Inferior parietal cortex (tissue), 1 donor: ENCODE results near the gene LY86.
A peak's percentile ranks its signal among the peaks of the same experiment; 100 is the strongest.
"Not testable (repeated sequence)": the region's sequence is repeated elsewhere in the genome, so short reads cannot be mapped to it uniquely, and the experiment has no call there.

Experiments used
- DNase-seq: peaks from one replicate; pipeline ENCODE4 v3.0.0-alpha.2; 2016; ENCODE audit errors: extremely low spot score

LY86 gene

DNA sequence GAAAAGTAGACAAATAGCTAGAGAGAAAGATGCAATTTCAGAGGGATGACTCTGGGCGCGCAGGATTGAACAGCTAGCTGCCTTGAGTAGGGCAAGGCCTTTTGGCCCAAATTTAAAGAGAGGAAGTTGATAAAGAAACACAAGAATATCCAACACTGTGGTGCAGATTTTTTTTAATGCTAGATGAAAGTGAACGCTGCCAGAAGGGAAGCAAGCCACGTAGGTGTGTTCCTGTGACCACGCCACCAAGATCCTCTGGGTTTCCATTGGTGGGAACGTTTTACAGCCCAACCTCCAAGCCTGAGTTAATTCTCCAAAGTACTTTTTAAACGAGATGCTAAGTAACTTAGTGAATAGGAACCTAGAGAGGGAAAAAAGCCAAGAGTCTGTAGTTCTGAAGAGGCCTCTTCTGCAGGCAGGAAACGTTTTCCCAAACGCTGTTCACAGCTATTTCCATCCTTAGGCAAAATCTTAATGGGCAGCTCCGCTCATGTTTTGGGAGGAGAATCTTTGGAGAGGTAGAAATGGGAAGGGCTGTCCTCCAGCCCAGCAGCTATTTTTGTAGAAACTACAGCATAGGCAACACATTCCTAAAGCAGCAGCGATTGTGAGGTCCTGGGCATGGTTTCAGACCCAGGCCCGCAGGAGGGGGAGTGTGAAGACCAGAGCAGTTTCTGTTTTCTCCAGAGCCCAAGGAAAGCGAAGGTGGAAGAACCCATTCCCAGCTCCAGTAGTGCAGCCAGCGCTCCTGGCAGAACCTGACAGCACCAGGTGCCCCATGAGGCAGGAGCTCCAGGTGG lies 8.2 kb downstream of the LY86 start:
- DNase-seq = peak; percentile 29

- DNase-seq = no peak
Observed at GRCh38 chr6:6597682-6598081, 9.2 kb downstream of the LY86 start.

GRCh38 chr6:6599468-6599873 lies 11.0 kb downstream of the LY86 start:
- no peak for DNase-seq

GRCh38 chr6:6600875-6601274 lies 12.4 kb downstream of the LY86 start:
- DNase-seq = no peak

DNA sequence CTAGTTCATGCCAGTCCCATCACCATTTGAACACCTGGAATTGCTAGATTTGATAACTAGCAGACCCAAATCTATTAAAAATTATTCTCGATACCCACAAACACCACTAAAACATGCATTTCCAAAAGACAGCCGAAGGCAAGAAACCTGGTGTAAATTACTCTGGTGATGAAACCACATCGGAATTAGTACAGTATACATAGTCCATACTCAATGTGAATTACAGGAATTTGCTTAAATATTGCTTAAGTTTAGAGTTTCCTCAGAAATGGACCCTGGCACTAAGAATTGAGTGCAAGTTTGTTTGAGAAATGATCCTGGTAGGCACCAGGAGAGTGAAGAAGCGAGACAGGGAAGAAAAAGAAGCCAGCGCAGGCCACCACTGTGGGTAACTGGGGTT lies 13.7 kb downstream of the LY86 start:
- DNase-seq = no peak

DNA sequence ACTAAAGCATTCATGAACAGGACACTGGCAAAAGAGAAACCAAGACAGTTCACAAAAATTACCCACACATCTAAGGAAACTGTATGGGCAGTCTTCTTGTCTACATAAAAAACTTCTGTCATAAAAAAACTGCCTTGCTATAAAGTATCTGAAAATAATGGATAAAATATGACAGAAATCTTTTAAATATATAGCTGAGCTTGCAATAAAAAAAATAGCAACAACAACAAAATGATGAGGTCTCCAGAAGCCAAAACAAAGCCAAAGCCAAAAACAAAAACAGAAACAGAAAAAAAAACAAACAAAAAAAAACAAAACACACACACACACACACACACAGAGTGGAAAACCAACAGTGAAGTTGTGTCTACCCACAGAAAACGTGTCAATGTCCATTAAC lies 14.8 kb downstream of the LY86 start:
- DNase-seq = no peak

GRCh38 chr6:6604015-6604414 lies 15.5 kb downstream of the LY86 start:
- no peak for DNase-seq

GRCh38 chr6:6604566-6604965 lies 16.0 kb downstream of the LY86 start:
- DNase-seq = no peak

DNA sequence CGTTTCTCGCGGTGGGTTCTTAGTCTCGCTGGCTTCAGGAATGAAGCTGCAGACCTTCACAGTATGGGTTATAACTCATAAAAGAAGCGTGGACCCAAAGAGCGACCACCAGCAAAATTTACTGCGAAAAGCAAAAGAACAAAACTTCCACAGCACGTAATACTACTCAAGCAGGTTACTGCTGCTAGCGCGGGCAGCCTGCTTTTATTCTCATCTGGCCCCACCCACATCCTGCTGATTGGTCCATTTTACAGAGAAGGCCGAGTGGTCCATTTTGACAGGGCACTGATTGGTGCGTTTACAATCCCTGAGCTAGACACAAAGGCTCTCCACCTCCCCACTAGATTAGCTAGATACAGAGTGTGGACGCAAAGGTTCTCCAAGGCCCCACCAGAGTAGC lies 17.4 kb downstream of the LY86 start:
- no peak for DNase-seq

GRCh38 chr6:6606391-6607030 lies 18.0 kb downstream of the LY86 start:
- DNase-seq = not testable (repeated sequence)

DNA sequence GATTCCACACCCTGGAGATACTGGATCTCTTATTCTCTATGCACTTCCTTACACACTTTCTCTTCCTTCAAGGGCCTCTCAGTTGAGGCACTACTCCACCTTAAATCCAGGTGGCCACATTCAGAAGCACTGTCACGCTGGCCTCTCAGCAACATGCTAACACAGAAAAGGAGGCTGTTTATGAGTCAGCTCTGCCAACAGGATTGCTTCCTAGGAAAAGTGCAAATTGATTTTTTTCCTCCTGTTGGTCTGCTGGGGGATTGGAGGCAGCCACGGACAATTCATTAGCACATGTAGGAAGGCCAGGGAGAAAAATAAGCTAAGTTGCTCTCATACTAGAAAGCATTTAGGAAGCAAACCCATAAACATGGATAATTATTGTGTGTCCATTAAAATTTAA lies 20.9 kb downstream of the LY86 start:
- no peak for DNase-seq

- no peak for DNase-seq
Observed at GRCh38 chr6:6610031-6610591, 21.6 kb downstream of the LY86 start.

GRCh38 chr6:6611486-6611885 lies 23.0 kb downstream of the LY86 start:
- DNase-seq = no peak

DNA sequence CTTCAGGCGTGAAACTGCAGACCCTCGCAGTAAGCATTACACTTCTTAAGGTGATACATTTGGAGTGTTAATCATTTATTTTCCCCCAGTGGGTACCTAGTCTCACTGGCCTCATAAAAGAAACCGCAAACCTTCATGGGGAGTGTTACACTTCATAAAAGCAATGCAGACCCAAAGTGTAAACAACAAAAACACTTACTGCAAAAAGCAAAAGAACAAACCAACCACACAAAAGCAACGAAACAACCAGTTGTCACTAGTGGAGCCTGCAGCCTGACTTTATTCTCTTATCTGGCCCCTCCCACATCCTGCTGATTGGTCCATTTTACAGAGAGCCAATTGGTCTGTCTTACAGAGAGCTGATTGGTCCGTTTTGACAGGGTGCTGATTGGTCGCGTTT lies 23.8 kb downstream of the LY86 start:
- no peak for DNase-seq

DNA sequence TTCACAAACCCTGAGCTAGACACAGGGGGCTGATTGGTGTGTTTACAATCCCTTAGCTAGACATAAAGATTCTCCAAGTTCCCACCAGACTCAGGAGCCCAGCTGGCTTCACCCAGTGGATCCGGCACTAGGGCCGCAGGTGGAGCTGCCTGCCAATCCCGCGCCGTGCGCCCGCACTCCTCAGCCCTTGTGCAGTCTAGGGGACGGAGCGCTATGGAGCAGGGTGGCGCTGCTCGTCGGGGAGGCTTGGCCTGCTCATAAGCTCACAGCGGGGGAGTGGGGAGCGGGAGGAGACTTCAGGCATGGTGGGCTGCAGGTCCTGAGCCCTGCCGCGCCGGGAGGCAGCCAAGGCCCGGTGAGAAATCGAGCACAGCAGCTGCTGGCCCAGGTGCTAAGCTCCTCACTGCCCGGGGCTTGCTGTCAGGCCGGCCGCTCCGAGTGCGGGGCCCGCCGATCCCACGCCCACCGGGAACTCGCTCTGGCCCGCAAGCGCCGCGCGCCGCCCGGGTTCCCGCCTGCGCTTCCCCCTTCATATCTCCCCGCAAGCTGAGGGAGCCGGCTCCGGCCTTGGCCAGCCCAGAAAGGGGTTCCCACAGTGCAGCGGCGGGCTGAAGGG lies 24.7 kb downstream of the LY86 start:
- not testable (repeated sequence) for DNase-seq

DNA sequence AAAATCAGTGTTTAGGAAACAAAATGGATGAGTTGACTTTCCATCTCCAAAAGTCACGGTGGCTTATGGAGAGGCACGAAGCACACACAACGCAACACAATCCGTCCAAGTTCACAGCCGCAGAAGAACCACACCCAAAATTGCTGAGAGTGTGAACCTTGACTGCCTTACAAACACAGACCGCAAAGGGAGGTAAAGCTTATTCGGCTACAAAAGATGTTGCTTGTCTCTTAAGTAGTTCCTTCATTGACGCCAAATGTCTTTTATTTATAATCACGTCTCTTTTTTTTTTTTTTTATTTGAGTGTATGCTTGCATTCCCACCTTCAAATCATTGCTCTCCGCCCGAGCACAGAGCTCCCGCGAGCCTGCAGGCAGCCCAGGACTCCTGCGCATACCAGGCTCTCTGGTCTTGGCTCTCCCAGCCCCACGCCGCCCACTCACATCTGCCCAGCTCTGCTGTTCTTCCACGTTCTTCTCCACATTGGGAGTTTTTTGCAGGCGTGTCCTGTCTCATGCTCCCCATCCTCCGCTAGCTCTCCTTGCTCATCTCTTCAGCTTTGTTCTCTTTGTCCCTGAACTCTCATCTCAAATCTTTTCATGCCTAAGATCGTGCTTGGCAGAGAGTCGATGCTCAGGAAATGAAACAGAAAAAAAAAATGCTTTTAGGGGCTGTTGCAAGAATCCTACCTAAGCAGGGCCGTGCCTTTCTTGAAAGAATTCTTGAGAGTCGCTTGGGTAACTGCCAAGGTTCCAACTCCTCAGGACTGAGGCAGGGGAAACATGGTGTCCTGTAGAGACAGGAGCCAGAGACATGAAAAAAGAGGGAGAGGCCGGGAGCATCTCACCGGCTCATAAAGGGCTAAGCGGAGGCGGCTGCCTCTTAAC lies 25.8 kb downstream of the LY86 start:
- no peak for DNase-seq

- no peak for DNase-seq
Observed at GRCh38 chr6:6614983-6615349, 26.4 kb downstream of the LY86 start.

DNA sequence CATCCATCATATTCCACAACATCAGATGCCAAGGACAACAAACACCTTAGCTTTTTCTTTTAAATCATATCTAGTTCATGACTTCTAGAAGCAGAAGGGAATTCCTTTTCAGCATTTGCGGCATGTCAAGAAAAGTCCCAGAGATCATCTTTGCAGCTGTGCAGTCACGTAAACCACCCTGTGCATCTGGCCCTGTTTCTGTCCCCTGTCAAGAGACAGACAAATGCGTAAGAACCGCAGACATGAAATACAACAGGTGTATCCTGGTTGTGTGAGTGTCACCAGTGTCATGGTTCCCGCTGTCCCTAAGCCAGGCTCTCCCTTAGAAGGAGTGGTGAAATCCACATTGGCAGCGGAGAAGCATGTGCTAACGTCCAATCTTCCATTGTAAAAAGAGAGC lies 28.1 kb downstream of the LY86 start:
- DNase-seq = no peak

DNA sequence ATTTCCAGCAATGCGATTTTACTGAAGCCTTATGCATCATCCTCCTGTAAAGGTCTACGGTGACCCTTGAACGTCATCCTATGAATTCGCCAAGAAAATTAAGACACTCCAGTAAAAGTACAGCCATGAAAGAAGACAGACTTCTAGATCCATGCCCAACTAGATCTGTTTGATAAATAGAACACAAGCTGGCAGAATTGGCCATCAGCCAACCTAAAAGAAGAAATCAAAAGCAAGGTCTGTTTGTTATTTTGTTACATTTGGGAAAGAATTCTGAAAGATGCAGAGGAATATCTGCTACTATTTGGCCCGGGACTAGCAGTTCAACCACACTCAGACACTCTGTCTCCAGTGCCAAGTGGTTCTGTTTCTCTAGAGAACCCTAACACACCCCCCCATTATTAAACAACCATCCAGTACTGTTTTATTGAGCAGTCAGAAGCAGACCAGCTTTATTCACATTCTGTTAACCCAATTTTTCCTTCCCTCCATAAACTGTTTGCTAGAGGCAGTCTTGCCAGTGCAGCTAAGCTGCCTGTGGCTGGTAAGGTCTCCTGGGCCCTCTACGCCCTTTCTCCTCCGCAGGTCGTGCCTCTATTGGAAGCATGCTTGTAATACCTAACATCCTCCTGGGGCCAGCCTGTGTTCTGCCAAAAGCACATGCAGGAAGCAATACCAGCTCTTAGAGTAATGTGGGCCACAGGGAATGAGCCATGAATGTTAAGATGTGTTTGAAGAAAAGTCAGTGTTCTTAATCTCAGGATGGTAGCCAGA lies 30.7 kb downstream of the LY86 start:
- no peak for DNase-seq

GRCh38 chr6:6620766-6621425 lies 32.4 kb downstream of the LY86 start:
- DNase-seq = no peak
